Prostate gland (tissue), 2 donors: ENCODE measurements around the gene NDUFC2. TPM values are rescaled to one million over a fixed set of nuclear protein-coding genes. Genes with fewer than 3 reads are reported as not detected.

Source experiments
- DNase-seq: peaks from one replicate; pipeline ENCODE4 v3.0.0-alpha.2; 2019; ENCODE audit warnings: low spot score
- H3K27ac ChIP-seq, 2 donors: fragments of 200-600 bp; sonication (generic); 2 replicates each; pipeline ENCODE4 v1.5.1; 2017 to 2019
- H3K27me3 ChIP-seq: fragments of 200-600 bp; sonication (generic); replicated peaks from 2 replicates; pipeline ENCODE4 v1.5.1; 2019; ENCODE audit not compliant: insufficient read depth
- H3K36me3 ChIP-seq, 2 donors: fragments of 200-600 bp; sonication (generic); 1 replicate in 1 of 2; 2 replicates in 1 of 2; pipeline versions ENCODE4 v1.5.1 to v1.8.1; 2017 to 2019
- H3K4me1 ChIP-seq: fragments of 200-600 bp; sonication (generic); replicated peaks from 2 replicates; pipeline ENCODE4 v1.5.1; 2019
- H3K4me3 ChIP-seq, 2 donors: fragments of 200-600 bp; sonication (generic); 2 replicates each; pipeline ENCODE4 v1.5.1; 2017 to 2019
- H3K9me3 ChIP-seq: fragments of 200-600 bp; sonication (generic); 2 replicates; pipeline ENCODE4 v1.5.1; 2017
- CTCF ChIP-seq, 4 experiments: fragments of 200-600 bp in 2 of 4; fragments of 450-650 bp in 2 of 4; sonication (generic) in 2 of 4; IDR thresholded peaks; 1 replicate in 3 of 4; 2 replicates in 1 of 4; pipeline ENCODE4 v1.5.1; 2016 to 2019; ENCODE audit warnings: antibody characterized with exemption in 4 of 4, mild to moderate bottlenecking in 2 of 4, moderate library complexity in 2 of 4
- POLR2A ChIP-seq: fragments of 450-650 bp; IDR thresholded peaks from one replicate; pipeline ENCODE4 v1.6.1; 2016; ENCODE audit warnings: antibody characterized with exemption, mild to moderate bottlenecking
- POLR2AphosphoS5 ChIP-seq: sonication (generic); formaldehyde crosslinking; IDR thresholded peaks from one replicate; pipeline ENCODE4 v1.6.1; 2017; ENCODE audit warnings: antibody characterized with exemption
- WGBS: methylation state at CpG from one replicate; pipeline ENCODE4 v1.1.5; 2018; 5-methylcytosine and 5-hydroxymethylcytosine counted together
- intact Hi-C: fragments of 100-400 bp; cut with DNase I; formaldehyde crosslinking; loops from one replicate; pipeline ENCODE4 v1.14.2; 2022
- total RNA-seq, 2 donors: library from RNA; depleted of rRNA; stranded (reverse); fragments of >200 nt; gene quantifications; one replicate each; pipeline ENCODE4 v1.1.0, GENCODE V29; 2016

The NDUFC2 gene
- total RNA-seq, 2 donors from 2014 or later, result 119 to 193 TPM

GRCh38 chr11:78021611-78022010, 58.1 kb downstream of the NDUFC2 start:
- Histone ChIP-seq H3K4me3 (no peak overlapping the region), H3K9me3 (no peaks in the 10 kb centered on the region), H3K27me3 (no peaks in the 10 kb centered on the region), H3K36me3 (no peaks in the 10 kb centered on the region), H3K27ac (peak overlapping the region in 1 of 2 donors; percentile 65), H3K4me1 (no peaks in the 10 kb centered on the region)
- 66% methylated on average over 6 of the region's 6 CpGs for WGBS
- intact Hi-C loops, result no loop called here
- TF ChIP-seq POLR2A (no peak), POLR2AphosphoS5 (no peak), CTCF (IDR thresholded peaks at IDR 0.05) (no peak)
- DNase-seq, result no peak

GRCh38 chr11:78020246-78020645, 59.4 kb downstream of the NDUFC2 start:
- no peak overlapping the region for H3K4me3 ChIP-seq
- no peak overlapping the region for H3K27ac ChIP-seq
- intact Hi-C loops, result no loop called here
- H3K36me3 ChIP-seq, result peaks cover 0 to 2% of the 10 kb centered on the region in 2 donors
- no peaks in the 10 kb centered on the region for H3K9me3 ChIP-seq
- no peaks in the 10 kb centered on the region for H3K4me1 ChIP-seq
- 22% methylated on average over 3 of the region's 3 CpGs for WGBS
- TF ChIP-seq CTCF (IDR thresholded peaks at IDR 0.05) (no peak), POLR2A (no peak), POLR2AphosphoS5 (no peak)
- H3K27me3 ChIP-seq, result no peaks in the 10 kb centered on the region
- no peak for DNase-seq

GRCh38 chr11:78019808-78020207, 59.9 kb downstream of the NDUFC2 start:
- Histone ChIP-seq H3K27me3 (no peaks in the 10 kb centered on the region), H3K9me3 (no peaks in the 10 kb centered on the region), H3K4me1 (no peaks in the 10 kb centered on the region), H3K4me3 (no peak overlapping the region), H3K36me3 (peaks cover 0 to 2% of the 10 kb centered on the region in 2 donors), H3K27ac (no peak overlapping the region)
- intact Hi-C loops, result no loop called here
- DNase-seq, result no peak
- WGBS, result 55% methylated on average over 4 of the region's 4 CpGs
- TF ChIP-seq POLR2AphosphoS5 (no peak), POLR2A (no peak), CTCF (IDR thresholded peaks at IDR 0.05) (no peak)

Other genes with a start within 250 kb of the NDUFC2 start
- gene INTS4, start 85.2 kb downstream of the NDUFC2 start, total RNA-seq, result 10 to 100 TPM; 30.1 to 31.0 TPM
- gene KCTD14, start 56.6 kb downstream of the NDUFC2 start, total RNA-seq, result 10 to 100 TPM in 1 of 2 donors, 1 to 10 TPM in 1; 3.6 to 16.8 TPM
- gene THRSP, start 16.0 kb downstream of the NDUFC2 start, total RNA-seq, result not detected
- gene ALG8, start 59.8 kb upstream of the NDUFC2 start, total RNA-seq, result 10 to 100 TPM; 34.0 to 50.3 TPM
- 10 to 100 TPM in 1 of 2 donors, 1 to 10 TPM in 1; 7.3 to 12.2 TPM for gene KCTD21, start 108.8 kb upstream of the NDUFC2 start, total RNA-seq
- 10 to 100 TPM in 1 of 2 donors, 1 to 10 TPM in 1; 3.4 to 13.6 TPM for gene USP35, start 109.1 kb upstream of the NDUFC2 start, total RNA-seq